CD4-positive, alpha-beta T cell (primary cell): ENCODE data around the gene CEP295NL. TPM values are rescaled to one million over a fixed set of nuclear protein-coding genes. Genes with fewer than 3 reads are reported as not detected.

ENCODE experiments used
- ATAC-seq: fragments of 200-7000 bp; cut with Tn5 transposase; one replicate; pipeline ENCODE4 v1.10.0; 2022; ENCODE audit warnings: mild to moderate bottlenecking; ENCODE audit not compliant: poor library complexity
- CTCF ChIA-PET: fragments of 350-600 bp; sonication (Branson Sonifier 250); formaldehyde crosslinking; loops from one replicate; lab custom pipeline; 2021; ENCODE audit warnings: antibody characterized with exemption, inconsistent platforms; lab: Charles Lee
- POLR2A ChIA-PET: fragments of 350-600 bp; sonication (Branson Sonifier 250); formaldehyde crosslinking; loops from one replicate; lab custom pipeline; 2021; ENCODE audit warnings: antibody characterized with exemption, inconsistent platforms; lab: Charles Lee
- DNase-seq, 14 experiments: peaks; one replicate each; pipeline ENCODE4 v3.0.0-alpha.2; 2013 to 2020; ENCODE audit warnings: mixed read lengths in 2 of 14
- H3K27ac ChIP-seq, 2 donors: one replicate each; pipeline versions ENCODE4 v1.5.1 to v1.7.0; 2013; ENCODE audit warnings: low read length in 2 of 2, low read depth in 1 of 2, mild to moderate bottlenecking in 1 of 2
- H3K27me3 ChIP-seq, 2 experiments: 1 replicate in 1 of 2; 2 replicates in 1 of 2; pipeline versions ENCODE4 v1.6.1 to v1.7.0; 2013; ENCODE audit warnings: low read length in 2 of 2, control low read depth in 1 of 2, mild to moderate bottlenecking in 1 of 2, moderate library complexity in 1 of 2; ENCODE audit not compliant: insufficient read depth in 2 of 2, control insufficient read depth in 1 of 2
- H3K36me3 ChIP-seq: one replicate; pipeline ENCODE4 v1.6.1; 2013; ENCODE audit warnings: low read length, control low read depth; ENCODE audit not compliant: insufficient read depth
- H3K4me1 ChIP-seq: one replicate; pipeline ENCODE4 v1.6.1; 2013; ENCODE audit warnings: low read length, control low read depth; ENCODE audit not compliant: insufficient read depth
- H3K4me3 ChIP-seq: one replicate; pipeline ENCODE4 v1.5.1; 2013; ENCODE audit warnings: mild to moderate bottlenecking, low read length, moderate library complexity
- H3K9me3 ChIP-seq, 2 experiments: 1 replicate in 1 of 2; 2 replicates in 1 of 2; pipeline versions ENCODE4 v1.6.1 to v1.7.0; 2013; ENCODE audit warnings: low read length in 2 of 2, mild to moderate bottlenecking in 2 of 2, control low read depth in 1 of 2, moderate library complexity in 1 of 2; ENCODE audit not compliant: control insufficient read depth in 1 of 2, insufficient read depth in 1 of 2
- H3K27ac Mint-ChIP-seq: one replicate; pipeline ENCODE4 v1.8.0; 2020; ENCODE audit warnings: mixed read lengths
- H3K27me3 Mint-ChIP-seq: one replicate; pipeline ENCODE4 v1.8.0; 2021; ENCODE audit warnings: mixed read lengths
- H3K36me3 Mint-ChIP-seq: one replicate; pipeline ENCODE4 v1.8.0; 2021; ENCODE audit warnings: low read depth, mixed read lengths
- H3K4me1 Mint-ChIP-seq: one replicate; pipeline ENCODE4 v1.8.0; 2021; ENCODE audit warnings: low read depth, mixed read lengths
- H3K4me3 Mint-ChIP-seq: one replicate; pipeline ENCODE4 v1.8.0; 2020; ENCODE audit warnings: mild to moderate bottlenecking, mixed read lengths
- H3K9me3 Mint-ChIP-seq: one replicate; pipeline ENCODE4 v1.8.0; 2020; ENCODE audit warnings: mixed read lengths
- CTCF ChIP-seq: fragments of 200-600 bp; IDR thresholded peaks from one replicate; pipeline ENCODE4 v1.8.0; 2022; ENCODE audit warnings: antibody characterized with exemption, mild to moderate bottlenecking
- intact Hi-C, 2 experiments: fragments of 100-400 bp; cut with DNase I in 1 of 2; cut with micrococcal nuclease in 1 of 2; formaldehyde crosslinking; loops; one replicate each; pipeline versions ENCODE4 v1.15.1 to v1.9.0; 2023 to 2025; cut with DNase I, micrococcal nuclease
- total RNA-seq, 174 experiments: library from RNA in 2 of 174; stranded (reverse) in 2 of 174; gene quantifications; one replicate each; pipeline ENCODE4 v1.2.3 and lab custom pipeline; 2021 to 2026

Gene CEP295NL
- total RNA-seq, 2 experiments from 2014 or later: 2.6 to 2.7 TPM

GRCh38 chr17:78852709-78853121, 50.3 kb downstream of the CEP295NL start:
- DNase-seq (no peak), ATAC-seq (no peak)
- Mint-ChIP-seq H3K36me3 (no peaks in the 10 kb centered on the region), H3K27ac (no peak overlapping the region), H3K4me1 (no peaks in the 10 kb centered on the region), H3K4me3 (no peak overlapping the region), H3K27me3 (no peaks in the 10 kb centered on the region), H3K9me3 (no peaks in the 10 kb centered on the region)
- Histone ChIP-seq H3K4me1 (no peaks in the 10 kb centered on the region), H3K36me3 (peaks cover 2% of the 10 kb centered on the region), H3K9me3 (peaks cover 0 to 3% of the 10 kb centered on the region in 2 experiments), H3K4me3 (no peak overlapping the region), H3K27me3 (no peaks in the 10 kb centered on the region), H3K27ac (no peak overlapping the region)
- POLR2A ChIA-PET: no interaction called here
- intact Hi-C loops: no loop called here
- CTCF ChIA-PET: no interaction called here
- no peak for TF ChIP-seq CTCF

GRCh38 chr17:78849026-78849425, 54.0 kb downstream of the CEP295NL start:
- Mint-ChIP-seq H3K9me3 (no peaks in the 10 kb centered on the region), H3K4me1 (no peaks in the 10 kb centered on the region), H3K36me3 (no peaks in the 10 kb centered on the region), H3K27me3 (no peaks in the 10 kb centered on the region), H3K4me3 (no peak overlapping the region), H3K27ac (no peak overlapping the region)
- H3K4me3 ChIP-seq: no peak overlapping the region
- H3K27ac ChIP-seq: no peak overlapping the region
- ChIA-PET CTCF (no interaction called here), POLR2A (no interaction called here)
- no peaks in the 10 kb centered on the region for H3K27me3 ChIP-seq
- peaks cover 2% of the 10 kb centered on the region for H3K4me1 ChIP-seq
- no peaks in the 10 kb centered on the region for H3K9me3 ChIP-seq
- no peaks in the 10 kb centered on the region for H3K36me3 ChIP-seq
- DNase-seq (no peak), ATAC-seq (no peak)
- no peak for TF ChIP-seq CTCF
- intact Hi-C loops: loop anchor here in 1 of 2 experiments (10.0 kb wide), 1 partner anchor 594 kb away; no protein-coding TSS in a partner anchor

- intact Hi-C loops: loop anchor here in 1 of 2 experiments (10.0 kb wide), 1 partner anchor 592 kb away; no protein-coding TSS in a partner anchor
- H3K36me3 ChIP-seq: no peaks in the 10 kb centered on the region
- no peaks in the 10 kb centered on the region for H3K9me3 ChIP-seq
- ChIA-PET CTCF (interaction anchor here (1.3 kb wide), 1 partner anchor 19 kb away, joined by 3 read pairs; no protein-coding TSS in a partner anchor), POLR2A (no interaction called here)
- H3K36me3 Mint-ChIP-seq: no peaks in the 10 kb centered on the region
- H3K4me3 ChIP-seq: no peak overlapping the region
- H3K4me1 Mint-ChIP-seq: peaks cover 8% of the 10 kb centered on the region
- no peak overlapping the region for H3K27ac ChIP-seq
- H3K27me3 Mint-ChIP-seq: no peaks in the 10 kb centered on the region
- H3K27ac Mint-ChIP-seq: no peak overlapping the region
- ATAC-seq (no peak), DNase-seq (no peak)
- H3K27me3 ChIP-seq: no peaks in the 10 kb centered on the region
- no peak for TF ChIP-seq CTCF
- H3K4me3 Mint-ChIP-seq: no peak overlapping the region
- peaks cover 13% of the 10 kb centered on the region for H3K4me1 ChIP-seq
- H3K9me3 Mint-ChIP-seq: no peaks in the 10 kb centered on the region
Measured at GRCh38 chr17:78847052-78847451, 55.9 kb downstream of the CEP295NL start.
